Skeletal muscle tissue (tissue), 4 donors: Measurements from ENCODE around the gene ZNF331. TPM values are rescaled to one million over a fixed set of nuclear protein-coding genes. Genes with fewer than 3 reads are reported as not detected.

Source experiments
- H3K27ac ChIP-seq: one replicate; pipeline ENCODE4 v1.7.0; 2013; ENCODE audit warnings: mild to moderate bottlenecking, low read depth, low read length, inconsistent platforms
- H3K27me3 ChIP-seq, 3 donors: one replicate each; pipeline ENCODE4 v1.7.0; 2013; ENCODE audit warnings: low read length in 3 of 3; ENCODE audit not compliant: control insufficient read depth in 3 of 3, insufficient read depth in 3 of 3
- H3K36me3 ChIP-seq, 3 donors: one replicate each; pipeline ENCODE4 v1.7.0; 2013; ENCODE audit warnings: low read length in 3 of 3; ENCODE audit not compliant: control insufficient read depth in 3 of 3, insufficient read depth in 3 of 3
- H3K4me1 ChIP-seq, 3 donors: one replicate each; pipeline ENCODE4 v1.7.0; 2013; ENCODE audit warnings: low read length in 3 of 3, mild to moderate bottlenecking in 3 of 3; ENCODE audit not compliant: control insufficient read depth in 3 of 3, insufficient read depth in 3 of 3
- H3K4me3 ChIP-seq, 3 donors: one replicate each; pipeline ENCODE4 v1.7.0; 2013; ENCODE audit warnings: low read length in 3 of 3
- H3K9ac ChIP-seq, 3 donors: one replicate each; pipeline ENCODE4 v1.7.0; 2013; ENCODE audit warnings: low read length in 3 of 3, mild to moderate bottlenecking in 3 of 3, moderate library complexity in 2 of 3, low read depth in 1 of 3
- H3K9me3 ChIP-seq, 3 donors: one replicate each; pipeline ENCODE4 v1.7.0; 2013; ENCODE audit warnings: low read length in 3 of 3; ENCODE audit not compliant: control insufficient read depth in 3 of 3
- total RNA-seq: library from RNA; depleted of rRNA; stranded (reverse); fragments of >200 nt; gene quantifications from one replicate; pipeline ENCODE4 v1.2.3, GENCODE V29; 2014
- donor health status: Osteomylitis.

Gene ZNF331
- total RNA-seq, 1 donor from 2014 or later: 6.3 TPM

DNA sequence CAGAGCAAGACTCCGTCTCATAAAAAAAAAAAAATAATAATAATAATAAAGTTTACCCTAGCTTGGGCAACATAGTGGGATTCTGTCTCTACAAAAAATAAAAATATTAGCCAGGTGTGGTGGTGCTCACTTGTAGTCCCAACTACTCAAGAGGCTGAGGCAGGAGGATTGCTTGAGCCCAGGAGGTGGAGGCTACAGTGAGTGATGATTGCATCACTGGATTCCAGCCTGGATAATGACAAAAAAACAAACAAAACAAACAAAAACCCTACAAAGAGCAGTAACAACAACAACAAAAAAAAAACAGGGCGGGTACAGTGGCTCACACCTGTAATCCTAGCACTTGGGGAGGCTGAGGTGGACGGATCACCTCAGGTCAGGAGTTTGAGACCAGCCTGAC is 45.2 kb downstream of the ZNF331 start:
- no peaks in the 10 kb centered on the region for H3K27me3 ChIP-seq

DNA sequence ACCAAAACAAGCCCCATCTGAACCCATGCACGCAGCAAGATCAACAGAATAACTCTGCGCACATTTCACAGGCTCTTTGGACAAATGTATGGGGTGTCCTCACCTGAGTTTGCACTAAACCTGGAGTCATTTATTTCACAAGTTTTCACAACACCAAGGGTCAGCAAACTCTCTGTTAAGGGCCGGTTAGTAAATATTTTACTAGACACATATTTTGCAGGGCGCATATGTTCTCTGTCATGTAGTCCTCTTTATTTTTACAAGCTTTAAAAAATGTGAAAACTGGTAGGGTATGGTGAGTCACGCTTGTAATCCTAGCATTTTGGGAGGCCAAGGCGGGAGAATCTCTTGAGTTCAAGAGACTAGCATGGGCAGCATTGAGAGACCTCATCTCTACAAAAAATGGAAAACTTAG is 48.3 kb downstream of the ZNF331 start:
- H3K4me1 ChIP-seq: no peaks in the 10 kb centered on the region
- peaks cover 0 to 3% (median 0%) of the 10 kb centered on the region in 3 donors for H3K9me3 ChIP-seq
- no peak overlapping the region for H3K4me3 ChIP-seq
- no peak overlapping the region for H3K27ac ChIP-seq
- H3K9ac ChIP-seq: no peak overlapping the region
- H3K36me3 ChIP-seq: no peaks in the 10 kb centered on the region
- H3K27me3 ChIP-seq: no peaks in the 10 kb centered on the region

More for the DNA sequence above, 45.2 kb downstream of the ZNF331 start:
- no peaks in the 10 kb centered on the region for H3K4me1 ChIP-seq
- H3K27ac ChIP-seq: no peak overlapping the region
- H3K9ac ChIP-seq: no peak overlapping the region
- no peaks in the 10 kb centered on the region for H3K9me3 ChIP-seq
- peaks cover under 1 to 18% (median 8%) of the 10 kb centered on the region in 3 donors for H3K36me3 ChIP-seq
- no peak overlapping the region for H3K4me3 ChIP-seq

DNA sequence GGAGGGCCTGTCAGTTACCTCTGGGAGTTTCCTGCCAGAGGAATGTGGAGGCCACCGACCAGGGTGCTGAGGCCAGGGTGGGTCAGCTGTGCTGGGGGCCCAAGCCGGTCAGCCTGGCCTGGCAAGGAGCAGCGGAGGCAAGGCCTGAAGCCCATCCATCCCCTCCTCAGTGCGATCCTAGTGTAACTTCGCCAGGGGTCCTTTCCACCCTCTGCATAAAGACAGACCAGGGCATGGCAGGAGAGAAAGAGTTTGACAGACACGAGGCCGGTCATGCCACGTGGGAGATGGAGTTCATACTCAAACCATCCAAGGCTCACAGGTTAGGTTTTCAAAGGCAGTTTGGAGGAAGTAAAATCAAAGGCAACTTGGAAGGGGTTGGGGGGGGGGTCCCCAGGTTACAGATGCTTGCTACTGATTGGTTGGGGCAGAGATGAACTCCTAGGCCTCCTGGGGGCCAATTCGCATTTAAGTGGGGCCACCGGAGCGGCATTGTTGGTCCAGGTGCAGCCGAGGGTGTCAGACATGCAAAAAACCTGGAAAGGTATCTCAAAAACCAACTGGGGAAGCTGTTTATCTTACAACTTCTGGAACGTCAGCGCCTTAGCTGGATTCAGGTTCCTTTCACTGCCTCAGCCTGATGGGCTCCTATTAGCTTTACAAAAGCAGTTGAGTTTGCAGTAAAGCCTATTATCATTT is 57.0 kb downstream of the ZNF331 start:
- no peak overlapping the region for H3K4me3 ChIP-seq
- H3K27ac ChIP-seq: no peak overlapping the region
- no peaks in the 10 kb centered on the region for H3K4me1 ChIP-seq
- no peaks in the 10 kb centered on the region for H3K9me3 ChIP-seq
- H3K27me3 ChIP-seq: no peaks in the 10 kb centered on the region
- no peak overlapping the region for H3K9ac ChIP-seq
- H3K36me3 ChIP-seq: no peaks in the 10 kb centered on the region

DNA sequence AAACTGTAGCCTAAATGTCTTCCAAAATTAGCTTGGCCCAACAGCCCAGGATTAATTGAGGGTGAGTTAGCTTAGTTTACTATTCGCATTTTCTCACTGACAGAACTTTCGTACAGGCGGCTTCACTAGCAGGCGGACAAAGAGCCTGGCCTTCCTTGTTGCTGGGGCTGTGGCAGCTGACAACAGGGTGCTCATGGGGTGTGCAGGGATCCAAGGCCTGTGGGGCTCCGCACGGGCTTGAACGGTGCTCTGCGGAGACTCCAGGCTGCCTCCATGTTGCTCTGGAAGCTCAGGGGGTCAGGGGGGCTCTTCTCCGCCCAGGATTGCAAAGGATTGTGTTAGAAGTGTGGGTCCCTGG is 57.5 kb downstream of the ZNF331 start:
- no peaks in the 10 kb centered on the region for H3K4me1 ChIP-seq
- no peaks in the 10 kb centered on the region for H3K9me3 ChIP-seq
- no peaks in the 10 kb centered on the region for H3K36me3 ChIP-seq
- H3K4me3 ChIP-seq: no peak overlapping the region
- no peak overlapping the region for H3K27ac ChIP-seq
- no peak overlapping the region for H3K9ac ChIP-seq
- H3K27me3 ChIP-seq: no peaks in the 10 kb centered on the region

DNA sequence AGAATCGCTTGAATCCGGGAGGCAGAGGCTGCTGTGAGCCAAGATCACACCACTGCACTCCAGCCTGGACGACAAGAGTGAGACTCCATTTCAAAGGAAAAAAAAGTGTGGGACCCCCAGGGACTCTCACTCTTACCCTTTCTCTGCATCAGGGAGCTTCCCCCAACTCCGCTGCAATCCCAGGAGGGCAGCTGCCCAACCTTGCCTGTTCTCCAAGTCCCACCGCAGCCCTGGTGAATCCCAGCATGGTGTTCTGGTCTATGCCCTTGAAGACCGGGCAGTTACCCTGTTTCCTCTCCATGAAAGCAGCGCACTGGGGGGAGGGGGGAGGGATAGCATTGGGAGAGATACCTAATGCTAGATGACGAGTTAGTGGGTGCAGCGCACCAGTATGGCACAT is 58.1 kb downstream of the ZNF331 start:
- no peaks in the 10 kb centered on the region for H3K4me1 ChIP-seq
- no peaks in the 10 kb centered on the region for H3K9me3 ChIP-seq
- no peak overlapping the region for H3K27ac ChIP-seq
- no peak overlapping the region for H3K4me3 ChIP-seq
- no peaks in the 10 kb centered on the region for H3K36me3 ChIP-seq
- H3K27me3 ChIP-seq: no peaks in the 10 kb centered on the region
- no peak overlapping the region for H3K9ac ChIP-seq

DNA sequence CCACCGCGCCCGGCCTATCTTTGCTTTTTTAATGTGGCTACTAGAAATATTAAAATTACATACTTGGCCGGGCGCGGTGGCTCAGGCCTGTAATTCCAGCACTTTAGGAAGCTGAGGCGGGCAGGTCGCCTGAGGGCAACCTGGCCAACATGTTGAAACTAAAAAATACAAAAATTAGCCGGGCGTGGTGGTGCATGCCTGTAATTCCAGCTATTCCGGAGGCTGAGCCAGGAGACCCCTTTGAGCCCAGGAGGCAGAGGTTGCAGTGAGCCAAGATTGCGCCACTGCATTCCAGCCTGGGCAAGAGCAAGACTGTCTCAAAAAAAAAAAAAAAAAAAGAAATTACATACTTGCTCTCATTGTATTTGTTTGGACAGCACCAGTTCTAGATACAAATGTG is 59.1 kb downstream of the ZNF331 start:
- no peak overlapping the region for H3K9ac ChIP-seq
- H3K36me3 ChIP-seq: no peaks in the 10 kb centered on the region
- H3K27me3 ChIP-seq: no peaks in the 10 kb centered on the region
- no peaks in the 10 kb centered on the region for H3K9me3 ChIP-seq
- H3K4me1 ChIP-seq: no peaks in the 10 kb centered on the region
- no peak overlapping the region for H3K4me3 ChIP-seq
- no peak overlapping the region for H3K27ac ChIP-seq

DNA sequence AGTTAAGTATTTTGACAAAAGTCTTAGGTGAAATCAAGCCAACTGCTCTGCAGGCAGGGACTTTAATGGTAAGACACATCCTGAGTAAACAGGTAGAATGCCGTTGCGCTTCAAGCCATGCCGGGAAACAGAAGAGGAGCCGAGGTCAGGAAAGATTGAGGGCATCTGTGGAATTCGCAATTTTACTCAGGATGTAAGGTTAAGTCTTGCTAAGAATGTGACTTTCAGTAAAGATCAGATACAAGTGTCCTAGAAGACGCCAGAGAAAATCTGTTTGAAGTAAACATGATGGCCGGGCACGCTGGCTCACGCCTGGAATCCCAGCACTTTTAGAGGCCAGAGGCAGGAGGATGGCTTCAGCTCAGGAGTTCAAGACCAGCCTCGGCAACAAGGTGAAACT is 60.4 kb downstream of the ZNF331 start:
- Histone ChIP-seq H3K27ac (no peak overlapping the region), H3K9me3 (no peaks in the 10 kb centered on the region), H3K4me3 (no peak overlapping the region), H3K9ac (no peak overlapping the region), H3K27me3 (no peaks in the 10 kb centered on the region), H3K4me1 (no peaks in the 10 kb centered on the region), H3K36me3 (no peaks in the 10 kb centered on the region)

DNA sequence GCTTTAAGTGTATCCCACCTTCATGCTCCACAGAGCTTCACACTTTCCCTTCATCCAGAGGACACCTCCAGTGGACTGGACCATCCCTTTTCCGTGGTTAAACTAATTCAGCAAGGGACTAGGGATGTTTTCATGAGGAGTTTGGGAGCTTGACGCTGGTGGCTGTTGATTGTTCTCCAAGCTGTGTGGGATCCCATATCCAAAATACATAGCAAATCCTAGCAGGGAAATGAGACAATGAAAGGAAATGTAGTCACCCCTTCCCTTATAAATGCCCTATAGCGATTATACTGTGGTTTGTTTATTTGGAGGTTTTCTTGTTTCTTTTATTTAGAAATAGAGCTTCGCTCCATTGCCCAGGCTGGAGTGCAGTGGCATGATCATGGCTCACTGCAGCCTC is 62.3 kb downstream of the ZNF331 start:
- Histone ChIP-seq H3K36me3 (no peaks in the 10 kb centered on the region), H3K27ac (peak overlapping the region; percentile 47), H3K27me3 (no peaks in the 10 kb centered on the region), H3K4me1 (no peaks in the 10 kb centered on the region), H3K9ac (peak overlapping the region in 1 of 3 donors; percentile 33), H3K4me3 (no peak overlapping the region), H3K9me3 (no peaks in the 10 kb centered on the region)

DNA sequence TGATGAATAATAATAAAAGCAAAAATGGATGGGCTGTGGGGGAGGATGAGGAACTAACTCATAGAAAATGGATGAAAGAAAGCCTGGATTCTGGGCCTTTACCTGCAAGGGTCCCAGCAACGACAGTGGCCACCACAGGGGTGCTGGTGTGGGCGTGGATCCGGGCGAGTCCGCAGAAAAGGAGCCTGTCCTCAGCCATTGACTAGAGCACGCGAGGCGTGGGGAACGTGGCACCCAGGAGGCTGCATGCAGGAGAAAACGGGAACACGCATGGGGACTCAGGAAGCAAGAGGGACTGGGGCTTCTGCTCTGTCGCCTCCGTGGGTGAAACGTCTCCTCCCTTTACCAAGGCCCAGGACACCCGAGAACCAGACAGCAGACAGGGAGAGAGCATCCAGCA is 68.1 kb downstream of the ZNF331 start:
- H3K9ac ChIP-seq: no peak overlapping the region
- no peaks in the 10 kb centered on the region for H3K27me3 ChIP-seq
- no peak overlapping the region for H3K4me3 ChIP-seq
- no peaks in the 10 kb centered on the region for H3K4me1 ChIP-seq
- H3K9me3 ChIP-seq: peaks cover 0 to 2% (median 0%) of the 10 kb centered on the region in 3 donors
- H3K36me3 ChIP-seq: no peaks in the 10 kb centered on the region
- H3K27ac ChIP-seq: no peak overlapping the region

DNA sequence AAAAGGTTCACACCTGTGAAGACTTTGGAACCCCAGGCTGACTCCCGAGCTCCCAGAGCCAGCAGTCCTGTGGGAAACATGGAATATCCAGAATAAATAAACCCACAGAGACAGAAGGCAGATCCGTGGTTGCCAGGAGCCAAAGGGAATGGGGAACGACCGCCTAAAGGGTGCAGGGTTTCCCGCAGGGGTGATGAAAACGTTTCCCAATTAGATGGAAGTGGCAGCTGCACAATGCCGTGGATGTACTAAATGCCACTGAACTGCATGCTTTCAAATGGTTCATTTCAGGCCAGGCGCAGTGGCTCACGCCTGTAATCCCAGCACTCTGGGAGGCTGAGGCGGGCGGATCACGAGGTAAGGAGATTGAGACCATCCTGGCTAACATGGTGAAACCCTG is 70.4 kb downstream of the ZNF331 start:
- Histone ChIP-seq H3K27ac (no peak overlapping the region), H3K4me1 (no peaks in the 10 kb centered on the region), H3K9me3 (peaks cover 0 to 2% (median 0%) of the 10 kb centered on the region in 3 donors)

More for the DNA sequence above, 70.4 kb downstream of the ZNF331 start:
- H3K27me3 ChIP-seq: no peaks in the 10 kb centered on the region
- no peaks in the 10 kb centered on the region for H3K36me3 ChIP-seq
- no peak overlapping the region for H3K4me3 ChIP-seq
- H3K9ac ChIP-seq: no peak overlapping the region
